ENCODE results near the gene MRPL37.
"Not testable (repeated sequence)": the region's sequence is repeated elsewhere in the genome, so short reads cannot be mapped to it uniquely, and the experiment has no call there.

The MRPL37 gene

DNA sequence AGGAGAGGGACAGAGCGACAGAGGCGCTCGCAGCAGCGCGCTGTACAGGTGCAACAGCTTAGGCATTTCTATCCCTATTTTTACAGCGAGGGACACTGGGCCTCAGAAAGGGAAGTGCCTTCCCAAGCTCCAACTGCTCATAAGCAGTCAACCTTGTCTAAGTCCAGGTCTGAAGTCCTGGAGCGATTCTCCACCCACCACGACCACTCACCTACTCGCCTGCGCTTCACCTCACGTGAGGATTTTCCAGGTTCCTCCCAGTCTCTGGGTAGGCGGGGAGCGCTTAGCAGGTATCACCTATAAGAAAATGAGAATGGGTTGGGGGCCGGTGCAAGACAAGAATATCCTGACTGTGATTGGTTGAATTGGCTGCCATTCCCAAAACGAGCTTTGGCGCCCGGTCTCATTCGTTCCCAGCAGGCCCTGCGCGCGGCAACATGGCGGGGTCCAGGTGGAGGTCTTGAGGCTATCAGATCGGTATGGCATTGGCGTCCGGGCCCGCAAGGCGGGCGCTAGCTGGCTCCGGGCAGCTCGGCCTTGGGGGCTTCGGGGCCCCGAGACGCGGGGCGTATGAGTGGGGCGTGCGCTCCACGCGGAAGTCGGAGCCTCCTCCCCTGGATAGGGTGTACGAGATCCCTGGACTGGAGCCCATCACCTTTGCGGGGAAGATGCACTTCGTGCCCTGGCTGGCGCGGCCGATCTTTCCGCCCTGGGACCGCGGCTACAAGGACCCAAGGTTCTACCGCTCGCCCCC is at the start of gene MRPL37, which contains the start of gene CYB5RL:
Gene MRPL37 (plus strand): TSS at position 403 of the 754 bp plus-strand sequence. CDS start 77 bp downstream, at position 480.
Gene CYB5RL (minus strand): TSS at position 266 of the 754 bp plus-strand sequence. CDS start 4,414 bp downstream, outside the sequence.
- in situ Hi-C loops (cut with MboI; ENCODE audit: low pct_unique_long_range_greater_than_20kb, low sequenced_read_pairs), result no loop called here
- peak; percentile 97 for DNase-seq

DNA sequence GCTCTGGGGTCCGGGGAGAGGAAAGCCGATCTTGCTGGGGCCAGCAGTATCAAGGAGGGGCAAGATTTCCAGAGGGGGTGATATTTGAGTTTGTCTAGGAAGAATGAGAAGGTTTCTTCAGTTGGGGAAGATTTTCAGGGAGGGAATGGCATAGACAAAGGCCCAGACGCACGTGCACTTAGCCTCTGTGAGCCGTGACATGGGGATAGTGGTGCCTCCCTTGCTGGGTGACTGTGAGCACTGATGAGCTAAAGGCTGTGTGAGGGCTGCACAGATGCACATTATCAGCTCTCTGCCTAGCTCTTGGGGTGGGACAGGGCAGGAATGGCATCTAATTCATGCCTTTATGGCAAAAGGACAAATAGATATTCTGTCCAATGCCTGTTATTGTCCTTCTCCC is 49.0 kb upstream of the MRPL37 start:
- no peak for DNase-seq
- in situ Hi-C loops (cut with MboI; ENCODE audit: low pct_unique_long_range_greater_than_20kb, low sequenced_read_pairs), result no loop called here

- in situ Hi-C loops (cut with MboI; ENCODE audit: low pct_unique_long_range_greater_than_20kb, low sequenced_read_pairs), result no loop called here
- DNase-seq, result no peak
These were observed 47.3 kb upstream of the MRPL37 start, which contains the start of gene CDCP2 for GRCh38 chr1:54152696-54153095. TSS of gene CDCP2 (minus strand) at chr1:54153000. CDS start at chr1:54152922, 78 bp downstream.

DNA sequence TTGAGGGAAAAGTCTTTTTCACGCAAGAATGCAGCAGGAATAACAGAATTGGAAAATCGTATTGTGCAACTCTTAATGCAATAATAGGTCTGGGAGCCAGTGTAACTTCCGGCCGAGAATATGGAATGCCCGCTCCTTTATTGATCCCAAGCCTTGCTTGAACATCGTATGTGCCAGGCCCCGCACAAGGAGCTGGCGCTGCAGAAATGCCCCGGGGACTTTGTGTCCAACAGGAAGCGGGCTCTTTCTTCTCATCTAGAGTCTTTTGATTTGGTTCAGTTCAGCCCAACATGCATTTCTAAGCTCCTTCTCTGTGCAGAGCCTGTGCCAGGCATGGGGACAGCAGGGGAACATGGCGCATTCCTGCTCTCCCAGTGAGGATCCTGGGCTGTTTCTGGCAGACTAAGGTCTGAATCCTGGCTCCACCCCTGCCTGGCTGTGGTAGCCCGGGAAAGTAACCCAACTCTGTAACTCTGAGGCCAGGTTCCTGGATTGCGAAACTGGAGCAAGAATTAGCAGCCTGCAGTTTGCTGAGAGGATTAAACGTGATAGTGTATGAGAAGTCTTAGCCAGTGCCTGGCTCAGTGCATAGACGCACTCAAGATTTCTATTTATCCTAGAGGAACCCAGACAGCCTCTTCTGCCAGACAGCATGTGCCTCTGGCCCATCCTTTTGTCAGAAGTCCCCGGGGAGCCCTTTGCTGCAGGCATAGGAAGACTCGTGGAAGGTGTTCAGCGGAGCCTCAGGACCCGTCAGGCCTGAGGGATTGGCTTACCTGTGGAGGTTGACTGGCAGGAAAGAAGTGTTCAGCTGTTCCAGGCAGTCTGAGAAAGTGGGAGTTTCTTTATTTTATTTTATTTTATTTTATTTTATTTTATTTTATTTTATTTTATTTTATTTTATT is 46.2 kb upstream of the MRPL37 start:
- in situ Hi-C loops (cut with MboI; ENCODE audit: low pct_unique_long_range_greater_than_20kb, low sequenced_read_pairs), result no loop called here
- peak; percentile 63 for DNase-seq

GRCh38 chr1:54156201-54156600 is 43.8 kb upstream of the MRPL37 start:
- in situ Hi-C loops (cut with MboI; ENCODE audit: low pct_unique_long_range_greater_than_20kb, low sequenced_read_pairs), result no loop called here
- no peak for DNase-seq

DNA sequence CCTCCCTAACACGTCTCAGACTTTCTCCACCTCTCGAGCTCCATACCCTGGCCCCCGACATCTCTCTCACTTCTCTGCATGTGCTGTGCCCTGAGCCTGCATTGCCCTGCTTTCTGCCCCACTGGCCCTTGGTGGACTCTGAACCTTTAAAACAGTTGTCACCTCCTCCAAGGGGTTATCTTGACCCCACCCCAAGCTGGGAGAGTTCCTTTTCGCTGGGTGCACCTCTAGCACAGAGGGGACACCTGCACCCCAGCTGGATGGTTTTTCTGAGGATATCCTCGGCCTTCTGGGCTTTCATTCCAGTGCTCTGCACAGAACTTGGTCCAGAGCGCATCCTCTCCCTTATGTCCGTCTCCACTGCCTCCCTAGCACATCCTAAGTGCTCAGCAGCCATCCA is 43.0 kb upstream of the MRPL37 start:
- in situ Hi-C loops (cut with MboI; ENCODE audit: low pct_unique_long_range_greater_than_20kb, low sequenced_read_pairs), result no loop called here
- no peak for DNase-seq

- DNase-seq, result no peak
- in situ Hi-C loops (cut with MboI; ENCODE audit: low pct_unique_long_range_greater_than_20kb, low sequenced_read_pairs), result no loop called here
These were observed 42.6 kb upstream of the MRPL37 start for GRCh38 chr1:54157401-54157800.

GRCh38 chr1:54158071-54158470 is 41.9 kb upstream of the MRPL37 start:
- no peak for DNase-seq
- in situ Hi-C loops (cut with MboI; ENCODE audit: low pct_unique_long_range_greater_than_20kb, low sequenced_read_pairs), result no loop called here

GRCh38 chr1:54159733-54160316 is 40.1 kb upstream of the MRPL37 start:
- in situ Hi-C loops (cut with MboI; ENCODE audit: low pct_unique_long_range_greater_than_20kb, low sequenced_read_pairs), result no loop called here
- DNase-seq, result no peak

DNA sequence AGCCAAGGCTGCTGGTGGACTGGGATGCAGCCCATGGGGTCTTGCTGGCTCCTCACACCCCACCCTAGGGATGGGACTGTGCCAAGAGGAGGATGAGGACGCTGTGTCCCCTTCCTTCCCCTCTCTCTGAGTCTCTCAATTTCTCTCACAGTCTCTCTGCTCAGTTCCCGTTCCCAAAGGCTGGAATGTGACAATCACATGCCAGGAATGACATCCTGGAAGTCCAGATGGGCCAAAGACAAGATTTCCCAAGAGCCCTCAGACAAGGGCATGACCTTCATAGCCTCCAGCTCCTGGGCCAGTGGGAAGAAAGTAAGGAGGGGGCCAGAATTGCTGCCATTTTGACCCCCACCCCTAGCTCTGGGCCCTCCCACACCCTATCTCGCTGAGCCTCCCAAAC is 39.6 kb upstream of the MRPL37 start:
- no peak for DNase-seq
- in situ Hi-C loops (cut with MboI; ENCODE audit: low pct_unique_long_range_greater_than_20kb, low sequenced_read_pairs), result no loop called here

GRCh38 chr1:54161495-54162168 is 38.3 kb upstream of the MRPL37 start:
- DNase-seq, result no peak
- in situ Hi-C loops (cut with MboI; ENCODE audit: low pct_unique_long_range_greater_than_20kb, low sequenced_read_pairs), result no loop called here

DNA sequence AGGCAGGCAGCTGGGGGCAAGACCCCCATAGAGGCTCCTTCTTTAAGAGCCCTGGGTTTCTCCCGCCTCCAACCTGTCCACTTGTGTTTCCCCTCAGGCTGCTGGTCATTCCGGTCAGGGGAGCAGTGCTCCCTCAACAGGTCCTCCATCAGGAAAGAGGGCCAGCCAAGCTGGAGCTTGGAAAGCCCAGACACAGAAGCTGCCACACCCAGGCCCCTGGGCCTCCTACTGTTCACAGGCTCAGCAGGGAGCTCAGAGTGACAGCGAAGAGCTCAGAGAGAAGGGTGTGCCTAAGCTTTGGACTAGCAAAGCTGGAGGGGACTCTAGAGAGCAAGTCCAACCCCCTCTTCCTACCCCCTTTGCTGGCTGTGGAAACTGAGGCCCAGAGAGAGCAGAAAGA is 36.9 kb upstream of the MRPL37 start:
- DNase-seq, result no peak
- in situ Hi-C loops (cut with MboI; ENCODE audit: low pct_unique_long_range_greater_than_20kb, low sequenced_read_pairs), result no loop called here

GRCh38 chr1:54163573-54163972 is 36.4 kb upstream of the MRPL37 start:
- DNase-seq, result no peak
- in situ Hi-C loops (cut with MboI; ENCODE audit: low pct_unique_long_range_greater_than_20kb, low sequenced_read_pairs), result no loop called here

GRCh38 chr1:54165146-54165545 is 34.8 kb upstream of the MRPL37 start:
- no peak for DNase-seq
- in situ Hi-C loops (cut with MboI; ENCODE audit: low pct_unique_long_range_greater_than_20kb, low sequenced_read_pairs), result no loop called here

DNA sequence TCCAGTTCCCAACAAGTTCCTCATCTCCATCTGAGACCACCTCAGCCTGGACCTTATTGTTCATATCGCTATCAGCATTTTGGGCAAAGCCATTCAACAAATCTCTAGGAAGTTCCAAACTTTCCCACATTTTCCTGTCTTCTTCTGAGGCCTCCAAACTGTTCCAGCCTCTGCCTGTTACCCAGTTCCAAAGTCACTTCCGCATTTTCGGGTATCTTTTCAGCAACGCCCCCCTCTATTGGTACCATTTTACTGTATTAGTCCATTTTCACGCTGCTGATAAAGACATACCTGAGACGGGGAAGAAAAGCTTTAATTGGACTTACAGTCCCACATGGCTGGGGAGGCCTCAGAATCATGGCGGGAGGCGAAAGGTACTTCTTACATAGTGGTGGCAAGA is 33.6 kb upstream of the MRPL37 start:
- DNase-seq; in situ Hi-C loops (cut with MboI; ENCODE audit: low pct_unique_long_range_greater_than_20kb, low sequenced_read_pairs): not testable (repeated sequence)

DNA sequence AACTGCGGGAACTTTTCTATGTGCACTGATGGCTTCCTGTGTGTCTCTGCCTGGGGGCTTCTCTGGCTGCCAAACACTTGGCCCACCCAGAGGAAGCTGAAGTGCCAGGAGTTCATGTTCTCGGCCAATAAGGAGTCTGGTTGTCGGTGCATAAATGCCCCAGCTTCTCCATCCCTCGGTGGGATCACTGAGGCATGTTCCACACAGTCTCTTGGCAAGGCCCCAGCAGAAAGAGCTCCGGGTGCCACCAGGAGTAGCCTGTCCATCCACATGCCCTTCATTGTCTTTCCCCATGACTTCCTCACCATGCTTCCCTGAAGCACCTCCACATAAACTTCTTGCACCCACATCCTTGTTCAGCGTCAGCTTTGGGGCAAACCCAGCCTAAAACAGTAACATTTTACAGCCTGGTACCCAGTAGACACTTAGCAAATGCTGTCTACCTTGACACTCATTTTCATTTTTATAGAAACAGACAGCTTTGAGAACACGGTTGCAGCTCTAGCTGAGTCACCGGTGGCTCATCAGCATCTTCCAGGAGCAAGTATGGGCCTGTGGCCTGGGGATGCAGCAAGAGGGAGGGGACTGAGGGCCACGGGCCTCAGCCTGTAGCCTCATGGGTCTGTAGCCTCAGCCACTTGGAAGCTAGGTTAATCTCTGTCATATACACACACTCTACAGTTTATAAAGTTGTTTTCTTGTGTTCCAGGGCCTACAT is 32.4 kb upstream of the MRPL37 start:
- DNase-seq, result no peak
- in situ Hi-C loops (cut with MboI; ENCODE audit: low pct_unique_long_range_greater_than_20kb, low sequenced_read_pairs), result no loop called here

- in situ Hi-C loops (cut with MboI; ENCODE audit: low pct_unique_long_range_greater_than_20kb, low sequenced_read_pairs), result no loop called here
- DNase-seq, result no peak
These were observed 31.6 kb upstream of the MRPL37 start for GRCh38 chr1:54168206-54168965.

DNA sequence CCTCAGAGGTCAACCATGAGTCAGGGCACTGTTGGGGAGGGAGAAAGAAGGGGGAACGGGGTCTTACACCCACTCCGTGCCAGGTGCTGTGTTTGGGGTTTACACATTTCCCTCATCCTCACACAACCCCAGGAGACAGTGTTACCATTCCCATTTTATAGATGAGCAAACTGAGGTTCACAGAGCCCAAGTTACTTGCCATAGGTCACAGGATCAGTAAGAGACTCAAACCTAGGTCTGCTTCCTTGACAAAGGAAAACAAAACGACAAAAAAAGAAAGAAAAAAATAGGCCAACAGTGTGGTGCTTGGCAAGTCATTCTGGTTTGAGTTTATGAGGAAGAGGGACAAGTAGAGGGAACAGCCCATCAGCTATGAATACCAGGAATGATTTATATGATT is 30.9 kb upstream of the MRPL37 start:
- in situ Hi-C loops (cut with MboI; ENCODE audit: low pct_unique_long_range_greater_than_20kb, low sequenced_read_pairs), result no loop called here

More for the DNA sequence above, 30.9 kb upstream of the MRPL37 start:
- no peak for DNase-seq
